Activated B cell treated with CpG ODN at 0.5 μM for 24 hours (primary cell): ENCODE data around the gene PNKD. TPM values are rescaled to one million over a fixed set of nuclear protein-coding genes. Genes with fewer than 3 reads are reported as not detected.
A peak's percentile ranks its signal among the peaks of the same experiment; 100 is the strongest.

ENCODE experiments used
- ATAC-seq: fragments of 200-7000 bp; cut with Tn5 transposase; one replicate; pipeline ENCODE4 v1.10.0; 2021; ENCODE audit warnings: low read depth, mild to moderate bottlenecking, moderate library complexity
- CTCF ChIA-PET: fragments of 350-600 bp; sonication (Branson Sonifier 250); formaldehyde crosslinking; loops from one replicate; lab custom pipeline; 2021; ENCODE audit warnings: antibody characterized with exemption; lab: Charles Lee
- POLR2A ChIA-PET: fragments of 350-600 bp; sonication (Branson Sonifier 250); formaldehyde crosslinking; loops from one replicate; lab custom pipeline; 2021; ENCODE audit warnings: antibody characterized with exemption; lab: Charles Lee
- DNase-seq: peaks from one replicate; pipeline ENCODE4 v3.0.0; 2022
- H3K27ac Mint-ChIP-seq: one replicate; pipeline ENCODE4 v1.8.0; 2020; ENCODE audit warnings: mixed read lengths
- H3K27me3 Mint-ChIP-seq: one replicate; pipeline ENCODE4 v1.8.0; 2021; ENCODE audit warnings: mixed read lengths
- H3K36me3 Mint-ChIP-seq: one replicate; pipeline ENCODE4 v1.8.0; 2021; ENCODE audit warnings: low read depth, mixed read lengths
- H3K4me1 Mint-ChIP-seq: one replicate; pipeline ENCODE4 v1.8.0; 2021; ENCODE audit warnings: mixed read lengths
- H3K4me3 Mint-ChIP-seq: one replicate; pipeline ENCODE4 v1.8.0; 2020; ENCODE audit warnings: mild to moderate bottlenecking, mixed read lengths
- H3K9me3 Mint-ChIP-seq: one replicate; pipeline ENCODE4 v1.8.0; 2020; ENCODE audit warnings: mixed read lengths
- intact Hi-C: fragments of 100-400 bp; cut with micrococcal nuclease; formaldehyde crosslinking; loops from one replicate; pipeline ENCODE4 v1.15.1; 2024
- total RNA-seq: library from RNA; stranded (reverse); gene quantifications from 2 replicates; pipeline ENCODE4 v1.2.3, GENCODE V29; 2022
- TF ChIP-seq, protein P1 (sequence below): fragments of 200-600 bp; IDR thresholded peaks from one replicate; pipeline ENCODE4 v1.8.0; 2022; ENCODE audit warnings: antibody characterized with exemption, mild to moderate bottlenecking

The PNKD gene
- total RNA-seq, 1 donor from 2014 or later = 21.0 TPM

DNA sequence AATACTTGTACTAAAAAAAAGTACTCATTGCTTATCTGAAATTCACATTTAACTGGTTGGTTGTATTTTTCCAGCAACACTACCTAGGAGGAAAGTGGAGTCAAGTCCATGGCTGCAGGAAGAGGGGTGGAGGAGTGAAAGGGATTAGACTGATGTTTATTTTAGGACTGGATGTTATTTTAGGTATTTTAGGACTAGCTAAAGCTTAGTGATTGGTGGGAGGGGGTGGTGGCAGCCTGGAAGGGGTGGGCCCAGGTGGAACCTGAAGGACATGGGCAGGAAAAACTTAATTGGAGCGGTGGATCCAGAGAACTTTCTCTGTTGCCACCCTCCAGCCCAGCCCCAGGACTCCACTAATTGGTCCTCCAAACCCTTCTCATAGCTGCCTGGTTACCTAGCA, 25.9 kb downstream of the PNKD start:
- CTCF ChIA-PET = interaction anchor here (0.6 to 1.4 kb wide), 3 partner anchors 24 to 100 kb away, joined by 3 to 8 read pairs (median 5); no protein-coding TSS in a partner anchor
- ATAC-seq = no peak
- POLR2A ChIA-PET = no interaction called here
- Mint-ChIP-seq H3K27me3 (no peaks in the 10 kb centered on the region), H3K4me3 (no peak overlapping the region), H3K9me3 (no peaks in the 10 kb centered on the region), H3K4me1 (peaks cover 41% of the 10 kb centered on the region), H3K27ac (no peak overlapping the region), H3K36me3 (no peaks in the 10 kb centered on the region)
- intact Hi-C loops = no loop called here
- TF ChIP-seq, protein P1, sequence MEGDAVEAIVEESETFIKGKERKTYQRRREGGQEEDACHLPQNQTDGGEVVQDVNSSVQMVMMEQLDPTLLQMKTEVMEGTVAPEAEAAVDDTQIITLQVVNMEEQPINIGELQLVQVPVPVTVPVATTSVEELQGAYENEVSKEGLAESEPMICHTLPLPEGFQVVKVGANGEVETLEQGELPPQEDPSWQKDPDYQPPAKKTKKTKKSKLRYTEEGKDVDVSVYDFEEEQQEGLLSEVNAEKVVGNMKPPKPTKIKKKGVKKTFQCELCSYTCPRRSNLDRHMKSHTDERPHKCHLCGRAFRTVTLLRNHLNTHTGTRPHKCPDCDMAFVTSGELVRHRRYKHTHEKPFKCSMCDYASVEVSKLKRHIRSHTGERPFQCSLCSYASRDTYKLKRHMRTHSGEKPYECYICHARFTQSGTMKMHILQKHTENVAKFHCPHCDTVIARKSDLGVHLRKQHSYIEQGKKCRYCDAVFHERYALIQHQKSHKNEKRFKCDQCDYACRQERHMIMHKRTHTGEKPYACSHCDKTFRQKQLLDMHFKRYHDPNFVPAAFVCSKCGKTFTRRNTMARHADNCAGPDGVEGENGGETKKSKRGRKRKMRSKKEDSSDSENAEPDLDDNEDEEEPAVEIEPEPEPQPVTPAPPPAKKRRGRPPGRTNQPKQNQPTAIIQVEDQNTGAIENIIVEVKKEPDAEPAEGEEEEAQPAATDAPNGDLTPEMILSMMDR = no peak
- no peak for DNase-seq

DNA sequence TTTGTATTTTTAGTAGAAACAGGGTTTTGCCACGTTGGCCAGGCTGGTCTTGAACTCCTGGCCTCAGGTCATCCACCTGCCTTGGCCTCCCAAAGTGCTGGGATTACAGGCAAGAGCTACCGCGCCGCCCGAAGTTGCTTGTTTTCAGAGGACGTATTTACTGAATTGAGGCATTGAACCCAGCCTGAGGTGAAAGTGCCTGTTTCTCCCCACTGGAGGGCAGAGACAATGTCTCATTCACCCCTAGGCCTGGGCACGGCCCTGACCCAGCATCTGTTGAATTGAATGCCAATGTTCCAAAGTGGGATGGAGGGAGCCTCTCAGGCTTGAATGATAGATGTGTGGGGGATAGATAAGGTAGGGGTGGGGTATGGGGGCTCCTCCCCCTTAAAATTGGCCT, 26.5 kb downstream of the PNKD start:
- Mint-ChIP-seq H3K4me3 (no peak overlapping the region), H3K4me1 (peaks cover 38% of the 10 kb centered on the region), H3K27me3 (no peaks in the 10 kb centered on the region), H3K27ac (no peak overlapping the region), H3K9me3 (no peaks in the 10 kb centered on the region), H3K36me3 (no peaks in the 10 kb centered on the region)
- intact Hi-C loops = no loop called here
- TF ChIP-seq, protein P1 = no peak
- DNase-seq = no peak
- ATAC-seq = no peak
- CTCF ChIA-PET = interaction anchor here (1.4 kb wide), 1 partner anchor 24 kb away, joined by 8 read pairs; no protein-coding TSS in a partner anchor
- POLR2A ChIA-PET = no interaction called here

DNA sequence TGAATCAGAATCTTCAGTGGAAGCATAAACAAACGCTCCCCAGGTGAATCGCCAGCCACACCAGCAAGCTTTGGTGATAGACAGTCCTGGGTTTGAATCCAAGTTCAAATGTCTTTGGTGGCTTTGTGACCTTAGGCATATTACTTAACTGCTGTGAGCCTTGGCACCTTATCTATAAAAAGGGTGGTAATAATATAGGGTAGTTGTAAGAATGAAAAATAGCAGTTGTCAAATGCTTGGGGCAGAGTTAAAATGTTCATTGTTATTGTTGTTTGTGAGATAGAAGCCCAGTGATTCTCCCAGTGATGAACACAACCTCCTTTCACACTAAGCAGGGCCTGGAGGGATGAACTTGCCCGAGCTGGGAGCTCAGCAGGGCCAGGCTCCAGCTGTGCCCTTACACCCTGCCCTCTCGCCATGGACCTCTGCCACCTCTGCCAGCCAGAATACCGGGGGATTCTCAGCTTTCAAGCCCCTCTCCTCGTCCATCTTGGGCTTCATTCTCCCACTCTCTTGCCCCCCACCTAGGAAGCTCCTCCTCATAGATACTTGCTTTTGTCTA, 28.1 kb downstream of the PNKD start:
- peaks cover 28% of the 10 kb centered on the region for H3K4me1 Mint-ChIP-seq
- no peaks in the 10 kb centered on the region for H3K9me3 Mint-ChIP-seq
- no peak overlapping the region for H3K27ac Mint-ChIP-seq
- ChIA-PET POLR2A (no interaction called here), CTCF (interaction anchor here (1.6 to 2.7 kb wide), 3 partner anchors 25 to 98 kb away, joined by 5 to 13 read pairs (median 6); partner anchors contain the start of gene CATIP)
- TF ChIP-seq, protein P1 = no peak
- H3K27me3 Mint-ChIP-seq = no peaks in the 10 kb centered on the region
- H3K4me3 Mint-ChIP-seq = no peak overlapping the region
- no peaks in the 10 kb centered on the region for H3K36me3 Mint-ChIP-seq
- ATAC-seq (no peak), DNase-seq (no peak)
- intact Hi-C loops = no loop called here

DNA sequence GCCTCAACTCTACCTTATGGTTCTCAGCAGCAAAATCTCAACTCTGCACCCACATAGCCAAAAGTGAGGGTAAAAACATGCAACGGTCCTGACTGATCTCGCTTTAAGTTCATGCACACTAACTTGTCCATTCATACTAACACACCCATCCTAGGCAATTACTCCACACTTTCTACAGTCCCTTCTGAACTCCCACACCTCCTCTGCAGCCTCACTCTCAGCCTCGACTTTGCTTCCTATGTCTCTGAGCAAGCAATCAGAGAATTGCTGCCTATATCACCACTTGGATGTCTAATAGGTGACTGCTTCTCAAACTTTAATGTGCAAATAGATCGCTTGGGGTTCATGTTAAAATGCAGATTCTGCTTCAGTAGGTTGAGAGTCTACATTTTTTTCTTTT, 29.8 kb downstream of the PNKD start:
- ATAC-seq (no peak), DNase-seq (no peak)
- TF ChIP-seq, protein P1 = no peak
- Mint-ChIP-seq H3K4me1 (peaks cover 11% of the 10 kb centered on the region), H3K9me3 (no peaks in the 10 kb centered on the region), H3K36me3 (no peaks in the 10 kb centered on the region), H3K4me3 (no peak overlapping the region), H3K27ac (no peak overlapping the region), H3K27me3 (no peaks in the 10 kb centered on the region)
- CTCF ChIA-PET = interaction anchor here (1.1 to 2.7 kb wide), 3 partner anchors 10 to 56 kb away, joined by 5 to 13 read pairs (median 6); partner anchors contain the start of gene CATIP
- POLR2A ChIA-PET = interaction anchor here (0.6 kb wide), 1 partner anchor 69 kb away, joined by 3 read pairs; no protein-coding TSS in a partner anchor
- intact Hi-C loops = loop anchor here (2.0 kb wide), 1 partner anchor 21 kb away; no protein-coding TSS in a partner anchor

DNA sequence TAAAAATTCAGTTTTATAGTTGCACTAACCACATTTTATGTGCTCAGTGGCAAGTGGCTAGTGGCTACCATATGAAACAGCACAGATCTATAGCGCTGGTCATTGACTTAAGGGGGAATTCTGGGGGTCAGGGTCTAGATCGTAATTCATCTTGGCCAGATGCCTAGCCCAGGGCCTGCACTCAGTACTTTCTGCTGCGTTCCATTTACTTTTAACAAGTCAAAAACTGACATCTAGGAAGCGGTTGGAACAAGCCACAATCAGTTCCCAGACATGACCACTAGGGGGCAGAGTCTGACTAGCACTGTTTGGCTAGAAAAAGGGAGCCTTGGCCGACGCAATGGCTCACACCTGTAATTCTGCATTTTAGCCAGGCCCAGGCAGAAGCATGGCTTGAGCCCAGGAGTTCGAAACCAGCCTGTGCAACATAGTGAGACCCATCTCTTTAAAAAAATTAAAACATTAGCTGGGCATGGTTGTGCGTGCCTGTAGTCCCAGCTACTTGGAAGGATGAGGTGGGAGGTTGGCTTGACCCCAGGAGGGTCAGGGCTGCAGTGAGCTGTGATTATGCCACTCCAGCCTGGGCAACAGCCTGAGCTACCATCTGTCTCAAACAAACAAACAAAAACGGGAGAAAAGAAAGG, 31.0 kb downstream of the PNKD start:
- Mint-ChIP-seq H3K9me3 (no peaks in the 10 kb centered on the region), H3K27ac (peak overlapping the region; percentile 53), H3K4me1 (peaks cover 8% of the 10 kb centered on the region), H3K27me3 (no peaks in the 10 kb centered on the region), H3K36me3 (no peaks in the 10 kb centered on the region), H3K4me3 (no peak overlapping the region)
- DNase-seq (peak; percentile 61), ATAC-seq (peak; percentile 99)
- intact Hi-C loops = loop anchor here (1.0 to 2.0 kb wide), 8 partner anchors 9 to 546 kb away; partner anchors contain the start of genes CATIP and TMBIM1
- CTCF ChIA-PET = interaction anchor here (0.7 to 3.6 kb wide), 14 partner anchors 9 to 94 kb away, joined by 3 to 54 read pairs (median 4); partner anchors contain the start of genes CATIP and TMBIM1
- POLR2A ChIA-PET = interaction anchor here (1.9 kb wide), 1 partner anchor 95 kb away, joined by 8 read pairs; no protein-coding TSS in a partner anchor
- TF ChIP-seq, protein P1 = no peak
